ENCODE results near the gene DYNLRB1. TPM values are rescaled to one million over a fixed set of nuclear protein-coding genes. Genes with fewer than 3 reads are reported as not detected.

Gene DYNLRB1
- total and polyA plus RNA-seq, 9 of the 15 experiments (the other 6 are each of a cell fraction or from before 2014, with no cell fraction given): 48.7 to 358 (median 121) TPM

GRCh38 chr20:34575756-34576155 lies 59.5 kb downstream of the DYNLRB1 start:
- H3K4me1 ChIP-seq (replicated peaks in 1 of 2; ENCODE audit: control insufficient read depth in 2 of 2, insufficient read depth in 2 of 2, low read length in 2 of 2): peaks cover 0 to 11% of the 10 kb centered on the region in 2 experiments; a peak in 4 of 5 replicates
- intact Hi-C loops (cut with micrococcal nuclease): no loop called here
- H3K9me3 ChIP-seq (replicated peaks; ENCODE audit: control insufficient read depth, insufficient read depth, low read depth, low read length): no peaks in the 10 kb centered on the region
- no peak overlapping the region for H3K9ac ChIP-seq (ENCODE audit: insufficient read depth in 1 of 2, low read depth in 2 of 2, low read length in 2 of 2)
- no peak overlapping the region for H3K4me2 ChIP-seq (ENCODE audit: insufficient read depth, low read length)
- H3K27me3 ChIP-seq (ENCODE audit: control insufficient read depth in 2 of 2, insufficient read depth in 2 of 2, low read length in 2 of 2): no peaks in the 10 kb centered on the region
- in situ Hi-C loops (cut with MboI): no loop called here
- H4K20me1 ChIP-seq (replicated peaks; ENCODE audit: control insufficient read depth, insufficient read depth, low read length): no peaks in the 10 kb centered on the region
- no peak overlapping the region for H2AFZ ChIP-seq (ENCODE audit: low read depth, low read length)
- no peaks in the 10 kb centered on the region for H3K9me1 ChIP-seq (ENCODE audit: control insufficient read depth, insufficient read depth, low read length)
- no peak for TF ChIP-seq PHF8 (IDR thresholded peaks at IDR 0.05; ENCODE audit: borderline replicate concordance, low read length)
- no peaks in the 10 kb centered on the region for H3K79me2 ChIP-seq (ENCODE audit: control insufficient read depth, insufficient read depth, low read length)
- no peak overlapping the region for H3K27ac ChIP-seq (ENCODE audit: extremely low read depth, low read depth, low read length)
- peaks cover 21% of the 10 kb centered on the region; the same call in 2 of the 3 replicates for H3K36me3 ChIP-seq (ENCODE audit: control insufficient read depth, insufficient read depth, low read length)
- FAIRE-seq (no peak), ATAC-seq (no peak), DNase-seq (ENCODE audit: extremely low read depth in 1 of 4, low spot score in 3 of 4) (no peak)
- ChIA-PET POLR2A (interaction anchor here (0.8 to 1.0 kb wide), 2 partner anchors 9 to 126 kb away, joined by 4 to 5 read pairs; no protein-coding TSS in a partner anchor), CTCF (ENCODE audit: low intra/inter-chr PET ratio) (no interaction called here)
- no TSS peak for BruUV-seq (replicated peaks)
- no peak overlapping the region for H3K4me3 ChIP-seq
- WGBS (ENCODE audit: insufficient coverage, low coverage, missing lambda C conversion rate): 79% methylated on average over 4 of the region's 4 CpGs

GRCh38 chr20:34577061-34577460 lies 60.8 kb downstream of the DYNLRB1 start:
- no TSS peak for BruUV-seq (replicated peaks)
- no peak for TF ChIP-seq ZBTB5 (IDR thresholded peaks at IDR 0.05)
- no peak for TF ChIP-seq LEF1 (IDR thresholded peaks at IDR 0.05)
- no peak for TF ChIP-seq SETDB1 (IDR thresholded peaks at IDR 0.05; ENCODE audit: low read length)
- TF ChIP-seq ASH1L (IDR thresholded peaks at IDR 0.05; ENCODE audit: borderline replicate concordance, low read depth, partially characterized antibody): no peak
- TF ChIP-seq ZNF707 (CRISPR knock-in tag; conservative IDR thresholded peaks at IDR 0.05): no peak
- no peak for TF ChIP-seq ATF6 (CRISPR knock-in tag; IDR thresholded peaks at IDR 0.05)
- no peak for TF ChIP-seq KHSRP (IDR thresholded peaks at IDR 0.05)
- H2AFZ ChIP-seq (ENCODE audit: low read depth, low read length): no peak overlapping the region
- peaks cover 23% of the 10 kb centered on the region; the same call in 2 of the 3 replicates for H3K36me3 ChIP-seq (ENCODE audit: control insufficient read depth, insufficient read depth, low read length)
- WGBS (ENCODE audit: insufficient coverage, low coverage, missing lambda C conversion rate): 83% methylated on average over 4 of the region's 4 CpGs
- no peaks in the 10 kb centered on the region for H3K4me1 ChIP-seq (replicated peaks in 1 of 2; ENCODE audit: control insufficient read depth in 2 of 2, insufficient read depth in 2 of 2, low read length in 2 of 2)
- no peaks in the 10 kb centered on the region for H3K9me3 ChIP-seq (replicated peaks; ENCODE audit: control insufficient read depth, insufficient read depth, low read depth, low read length)
- H3K79me2 ChIP-seq (ENCODE audit: control insufficient read depth, insufficient read depth, low read length): no peaks in the 10 kb centered on the region
- H3K9ac ChIP-seq (ENCODE audit: insufficient read depth in 1 of 2, low read depth in 2 of 2, low read length in 2 of 2): no peak overlapping the region
- H3K27me3 ChIP-seq (ENCODE audit: control insufficient read depth in 2 of 2, insufficient read depth in 2 of 2, low read length in 2 of 2): no peaks in the 10 kb centered on the region
- CTCF ChIA-PET (ENCODE audit: low intra/inter-chr PET ratio): no interaction called here
- H3K4me3 ChIP-seq: no peak overlapping the region
- ATAC-seq (no peak), DNase-seq (ENCODE audit: extremely low read depth in 1 of 4, low spot score in 3 of 4) (no peak), FAIRE-seq (no peak)
- H3K4me2 ChIP-seq (ENCODE audit: insufficient read depth, low read length): no peak overlapping the region
- no peaks in the 10 kb centered on the region for H3K9me1 ChIP-seq (ENCODE audit: control insufficient read depth, insufficient read depth, low read length)
- intact Hi-C loops (cut with micrococcal nuclease) (no loop called here), in situ Hi-C loops (cut with MboI) (no loop called here)
- H4K20me1 ChIP-seq (replicated peaks; ENCODE audit: control insufficient read depth, insufficient read depth, low read length): no peaks in the 10 kb centered on the region
- POLR2A ChIA-PET: interaction anchor here (0.8 kb wide), 1 partner anchor 134 kb away, joined by 3 read pairs; no protein-coding TSS in a partner anchor
- H3K27ac ChIP-seq (ENCODE audit: extremely low read depth, low read depth, low read length): no peak overlapping the region

Data from K562 (cell line).